K562 (cell line): ENCODE results near the gene NRXN3. TPM values are rescaled to one million over a fixed set of nuclear protein-coding genes. Genes with fewer than 3 reads are reported as not detected.

Experiments used
- ATAC-seq: fragments of 200-7000 bp; cut with Tn5 transposase; 3 replicates; pipeline ENCODE4 v1.9.1; 2020; ENCODE audit warnings: moderate library complexity
- BruUV-seq: library from RNA; stranded (reverse); fragments of 400-500 nt; replicated peaks from 2 replicates; lab custom pipeline; 2021; lab: Mats Ljungman, UMichigan
- CTCF ChIA-PET: fragments of 300-600 bp; formaldehyde crosslinking; extraction: SDS; loops from one replicate; lab custom pipeline; 2021; ENCODE audit warnings: low intra/inter-chr PET ratio; lab: Yijun Ruan, JAX
- POLR2A ChIA-PET: fragments of 300-600, 350-650 bp; sonication (Branson Sonifier 250); formaldehyde crosslinking; extraction: SDS; loops from one replicate; lab custom pipeline; 2021; ENCODE audit warnings: antibody characterized with exemption, inconsistent platforms; lab: Yijun Ruan, JAX
- DNase-seq, 4 experiments: peaks; one replicate each; pipeline versions ENCODE4 v3.0.0 to v3.0.0-alpha.2; 2011 to 2018; ENCODE audit warnings: low spot score in 3 of 4, mixed read lengths in 3 of 4; ENCODE audit errors: extremely low read depth in 1 of 4
- FAIRE-seq: peaks from 2 replicates; lab custom pipeline; 2011; peaks lifted over from hg19 to GRCh38; lab: Jason Lieb, UNC
- H2AFZ ChIP-seq: 2 replicates; pipeline ENCODE4 v1.6.0; 2011; ENCODE audit warnings: low read depth, low read length, control low read depth, inconsistent platforms
- H3K27ac ChIP-seq: fragments of 200-600 bp; 3 replicates; pipeline ENCODE4 v1.8.0; 2011; ENCODE audit warnings: low read depth, mild to moderate bottlenecking, control low read depth, inconsistent platforms, low read length, moderate library complexity, mixed read lengths; ENCODE audit errors: extremely low read depth
- H3K27me3 ChIP-seq, 2 experiments: fragments of 300-600 bp in 1 of 2; 2 replicates in 1 of 2; 3 replicates in 1 of 2; pipeline versions ENCODE4 v1.6.0 to v1.8.0; 2011; ENCODE audit warnings: inconsistent platforms in 2 of 2, low read length in 2 of 2, mild to moderate bottlenecking in 1 of 2, mixed read lengths in 1 of 2, moderate library complexity in 1 of 2; ENCODE audit not compliant: control insufficient read depth in 2 of 2, insufficient read depth in 2 of 2
- H3K36me3 ChIP-seq: fragments of 300-600 bp; 3 replicates; pipeline ENCODE4 v1.8.0; 2011; ENCODE audit warnings: mild to moderate bottlenecking, low read length, inconsistent platforms; ENCODE audit not compliant: control insufficient read depth, insufficient read depth
- H3K4me1 ChIP-seq, 2 experiments: fragments of 200-600 bp in 1 of 2; replicated peaks in 1 of 2; 2 replicates in 1 of 2; 3 replicates in 1 of 2; pipeline versions ENCODE4 v1.5.1 to v1.8.0; 2011; ENCODE audit warnings: inconsistent platforms in 2 of 2, low read length in 2 of 2, mild to moderate bottlenecking in 1 of 2, mixed read lengths in 1 of 2, moderate library complexity in 1 of 2; ENCODE audit not compliant: control insufficient read depth in 2 of 2, insufficient read depth in 2 of 2
- H3K4me2 ChIP-seq: 2 replicates; pipeline ENCODE4 v1.6.1; 2011; ENCODE audit warnings: low read length, control low read depth, inconsistent platforms, mixed read lengths; ENCODE audit not compliant: insufficient read depth
- H3K4me3 ChIP-seq: fragments of 200-600 bp; sonication (generic), shearing (Covaris generic); 2 replicates; pipeline ENCODE4 v1.5.1; 2016; ENCODE audit warnings: control low read depth, inconsistent platforms
- H3K79me2 ChIP-seq: fragments of 200-600 bp; 3 replicates; pipeline ENCODE4 v1.8.0; 2011; ENCODE audit warnings: low read length, inconsistent platforms; ENCODE audit not compliant: control insufficient read depth, insufficient read depth
- H3K9ac ChIP-seq, 2 experiments: 2 replicates each; pipeline versions ENCODE4 v1.6.0 to v1.6.1; 2011; ENCODE audit warnings: low read depth in 2 of 2, low read length in 2 of 2, control low read depth in 1 of 2, inconsistent platforms in 1 of 2, mild to moderate bottlenecking in 1 of 2, mixed read lengths in 1 of 2; ENCODE audit not compliant: insufficient read depth in 1 of 2
- H3K9me1 ChIP-seq: one replicate; pipeline ENCODE4 v1.6.0; 2011; ENCODE audit warnings: inconsistent platforms, mild to moderate bottlenecking, low read length, moderate library complexity; ENCODE audit not compliant: control insufficient read depth, insufficient read depth
- H3K9me3 ChIP-seq: replicated peaks from 2 replicates; pipeline ENCODE4 v1.5.1; 2011; ENCODE audit warnings: low read depth, low read length, inconsistent platforms; ENCODE audit not compliant: control insufficient read depth, insufficient read depth
- H4K20me1 ChIP-seq: replicated peaks from 2 replicates; pipeline ENCODE4 v1.6.1; 2011; ENCODE audit warnings: low read length, inconsistent platforms, mixed read lengths; ENCODE audit not compliant: control insufficient read depth, insufficient read depth
- BRD9 ChIP-seq: fragments of 450-650 bp; IDR thresholded peaks from 2 replicates; pipeline ENCODE4 v1.6.1; 2018; ENCODE audit warnings: low read depth; ENCODE audit not compliant: partially characterized antibody
- CREB1 ChIP-seq, 2 experiments: sonication (generic) in 1 of 2; formaldehyde crosslinking in 1 of 2; IDR thresholded peaks; 2 replicates each; pipeline versions ENCODE4 v1.6.1 to v1.8.0; 2012 to 2022; ENCODE audit warnings: inconsistent platforms in 1 of 2, mild to moderate bottlenecking in 1 of 2, missing genetic modification reagents in 1 of 2, moderate library complexity in 1 of 2
- FOSL1 ChIP-seq: fragments of 200-800 bp; sonication (Bioruptor generic); conservative IDR thresholded peaks from 2 replicates; pipeline ENCODE4 v1.6.1; 2016; ENCODE audit warnings: missing genetic modification characterization, missing compliant biosample characterization
- GABPB2 ChIP-seq: fragments of 250-450 bp; sonication (Bioruptor Pico); conservative IDR thresholded peaks from 2 replicates; pipeline ENCODE4 v1.5.1; 2021; ENCODE audit warnings: mild to moderate bottlenecking
- GATA2 ChIP-seq: sonication (generic); formaldehyde crosslinking; IDR thresholded peaks from 2 replicates; pipeline ENCODE4 v1.4.0; 2020; ENCODE audit warnings: mild to moderate bottlenecking, missing genetic modification reagents
- GTF2E2 ChIP-seq: fragments of 200-800 bp; sonication (Bioruptor generic); IDR thresholded peaks from 2 replicates; pipeline ENCODE4 v1.6.1; 2016; ENCODE audit warnings: missing genetic modification characterization, missing compliant biosample characterization
- IFI16 ChIP-seq: fragments of 250-450 bp; sonication (Bioruptor Pico); IDR thresholded peaks from 2 replicates; pipeline ENCODE4 v2.1.2; 2022; ENCODE audit warnings: mild to moderate bottlenecking, inconsistent platforms
- KLF1 ChIP-seq: fragments of 450-650 bp; IDR thresholded peaks from 2 replicates; pipeline ENCODE4 v1.6.1; 2016; ENCODE audit warnings: missing genetic modification characterization, missing compliant biosample characterization
- TGIF2 ChIP-seq: sonication (generic); formaldehyde crosslinking; IDR thresholded peaks from 2 replicates; pipeline ENCODE4 v1.8.1; 2022; ENCODE audit warnings: mild to moderate bottlenecking, missing genetic modification reagents, moderate library complexity
- ZNF197 ChIP-seq: fragments of 200-800 bp; sonication (Bioruptor generic); IDR thresholded peaks from 2 replicates; pipeline ENCODE4 v1.6.1; 2016; ENCODE audit warnings: low read depth, missing genetic modification characterization, missing compliant biosample characterization
- ZNF785 ChIP-seq: fragments of 250-450 bp; sonication (Bioruptor Pico); IDR thresholded peaks from 2 replicates; pipeline ENCODE4 v1.4.0; 2020; ENCODE audit warnings: mild to moderate bottlenecking
- WGBS: fragments of 100-300 bp; shearing (Covaris generic); methylation state at CpG from one replicate; pipeline ENCODE4 v1.1.6; 2016; ENCODE audit warnings: low coverage, mixed read lengths; ENCODE audit not compliant: insufficient coverage; ENCODE audit errors: missing lambda C conversion rate; 5-methylcytosine and 5-hydroxymethylcytosine counted together
- in situ Hi-C: fragments of 300-500 bp; cut with MboI; formaldehyde crosslinking; loops from 4 replicates; pipeline ENCODE4 v1.15.0; 2018; ENCODE audit warnings: inconsistent platforms, mixed read lengths
- intact Hi-C: fragments of 100-400 bp; cut with micrococcal nuclease; formaldehyde crosslinking; loops from 2 replicates; pipeline ENCODE4 v1.14.2; 2022
- polyA plus RNA-seq, 8 experiments: library from polyadenylated mRNA; depleted of rRNA in 4 of 8; stranded (reverse) in 5 of 8; unstranded in 3 of 8; fragments of >200 nt; fragmentation: Nextera tagmentation in 2 of 8; fragmentation: Illumina TruSeq in 1 of 8; extraction: Ambion mirVana in 2 of 8; extraction: Trizol in 1 of 8; gene quantifications; 2 replicates each; pipeline versions ENCODE4 v1.2.1 to v1.2.3, GENCODE V29; 2011 to 2014; ENCODE audit warnings: inconsistent platforms in 1 of 8, missing spikeins in 1 of 8
- total RNA-seq, 7 experiments: library from RNA; depleted of rRNA in 6 of 7; stranded (reverse); fragments of >200 nt in 6 of 7; fragmentation: Illumina TruSeq in 2 of 7; extraction: Trizol in 2 of 7; gene quantifications; 2 replicates each; pipeline versions ENCODE4 v1.2.1 to v1.2.3, GENCODE V29; 2011 to 2021; ENCODE audit warnings: low replicate concordance in 1 of 7
- TF ChIP-seq, protein P1 (sequence below): fragments of 450-650 bp; IDR thresholded peaks from 2 replicates; pipeline ENCODE4 v1.6.1; 2016; ENCODE audit warnings: low read depth
- TF ChIP-seq, protein P2 (sequence below): IDR thresholded peaks from 2 replicates; pipeline ENCODE4 v1.6.1; 2014; ENCODE audit warnings: antibody characterized with exemption
- TF ChIP-seq, protein P3 (sequence below): fragments of 450-650 bp; IDR thresholded peaks from 2 replicates; pipeline ENCODE4 v1.6.1; 2016; ENCODE audit warnings: low read depth, mild to moderate bottlenecking, moderate library complexity

NRXN3 gene
- total and polyA plus RNA-seq, 9 of the 15 experiments (the other 6 are each of a cell fraction or from before 2014, with no cell fraction given) = 0.09 TPM; not detected in 8

DNA sequence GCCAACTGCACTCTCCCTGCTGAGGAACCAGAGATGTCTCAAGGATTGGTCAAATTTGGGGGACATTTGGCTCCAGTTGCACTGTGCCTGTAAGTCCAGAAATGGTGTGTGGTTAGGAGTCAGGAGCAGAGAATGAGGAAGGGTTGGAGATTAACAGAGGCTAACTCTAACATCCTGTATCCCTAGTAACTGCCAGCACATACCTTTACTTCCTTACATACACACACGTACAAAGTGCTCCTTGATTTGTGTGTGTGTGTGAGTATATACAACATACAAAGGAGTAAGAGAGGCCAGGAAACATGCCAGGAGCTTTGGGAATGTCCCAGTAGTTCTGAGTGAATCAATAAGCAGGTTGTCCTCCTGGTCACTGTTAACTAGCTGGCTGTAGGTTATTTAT, 39.8 kb upstream of the NRXN3 start:
- intact Hi-C loops = no loop called here
- Histone ChIP-seq H3K79me2 (no peaks in the 10 kb centered on the region), H3K27me3 (peaks cover 0 to 4% of the 10 kb centered on the region in 2 experiments; a peak in 2 of 5 replicates), H4K20me1 (no peaks in the 10 kb centered on the region), H3K9ac (no peak overlapping the region), H3K36me3 (no peaks in the 10 kb centered on the region), H3K4me1 (no peaks in the 10 kb centered on the region), H3K27ac (no peak overlapping the region), H3K4me3 (no peak overlapping the region), H3K9me1 (no peaks in the 10 kb centered on the region), H2AFZ (no peak overlapping the region), H3K4me2 (no peak overlapping the region), H3K9me3 (no peaks in the 10 kb centered on the region)
- WGBS = 0% methylated on average over 1 of the region's 1 CpG
- ATAC-seq (no peak), FAIRE-seq (no peak), DNase-seq (no peak)
- ChIA-PET POLR2A (no interaction called here), CTCF (no interaction called here)
- no TSS peak for BruUV-seq
- in situ Hi-C loops = no loop called here
- no peak for TF ChIP-seq GTF2E2 (tag)
- TF ChIP-seq, protein P1, sequence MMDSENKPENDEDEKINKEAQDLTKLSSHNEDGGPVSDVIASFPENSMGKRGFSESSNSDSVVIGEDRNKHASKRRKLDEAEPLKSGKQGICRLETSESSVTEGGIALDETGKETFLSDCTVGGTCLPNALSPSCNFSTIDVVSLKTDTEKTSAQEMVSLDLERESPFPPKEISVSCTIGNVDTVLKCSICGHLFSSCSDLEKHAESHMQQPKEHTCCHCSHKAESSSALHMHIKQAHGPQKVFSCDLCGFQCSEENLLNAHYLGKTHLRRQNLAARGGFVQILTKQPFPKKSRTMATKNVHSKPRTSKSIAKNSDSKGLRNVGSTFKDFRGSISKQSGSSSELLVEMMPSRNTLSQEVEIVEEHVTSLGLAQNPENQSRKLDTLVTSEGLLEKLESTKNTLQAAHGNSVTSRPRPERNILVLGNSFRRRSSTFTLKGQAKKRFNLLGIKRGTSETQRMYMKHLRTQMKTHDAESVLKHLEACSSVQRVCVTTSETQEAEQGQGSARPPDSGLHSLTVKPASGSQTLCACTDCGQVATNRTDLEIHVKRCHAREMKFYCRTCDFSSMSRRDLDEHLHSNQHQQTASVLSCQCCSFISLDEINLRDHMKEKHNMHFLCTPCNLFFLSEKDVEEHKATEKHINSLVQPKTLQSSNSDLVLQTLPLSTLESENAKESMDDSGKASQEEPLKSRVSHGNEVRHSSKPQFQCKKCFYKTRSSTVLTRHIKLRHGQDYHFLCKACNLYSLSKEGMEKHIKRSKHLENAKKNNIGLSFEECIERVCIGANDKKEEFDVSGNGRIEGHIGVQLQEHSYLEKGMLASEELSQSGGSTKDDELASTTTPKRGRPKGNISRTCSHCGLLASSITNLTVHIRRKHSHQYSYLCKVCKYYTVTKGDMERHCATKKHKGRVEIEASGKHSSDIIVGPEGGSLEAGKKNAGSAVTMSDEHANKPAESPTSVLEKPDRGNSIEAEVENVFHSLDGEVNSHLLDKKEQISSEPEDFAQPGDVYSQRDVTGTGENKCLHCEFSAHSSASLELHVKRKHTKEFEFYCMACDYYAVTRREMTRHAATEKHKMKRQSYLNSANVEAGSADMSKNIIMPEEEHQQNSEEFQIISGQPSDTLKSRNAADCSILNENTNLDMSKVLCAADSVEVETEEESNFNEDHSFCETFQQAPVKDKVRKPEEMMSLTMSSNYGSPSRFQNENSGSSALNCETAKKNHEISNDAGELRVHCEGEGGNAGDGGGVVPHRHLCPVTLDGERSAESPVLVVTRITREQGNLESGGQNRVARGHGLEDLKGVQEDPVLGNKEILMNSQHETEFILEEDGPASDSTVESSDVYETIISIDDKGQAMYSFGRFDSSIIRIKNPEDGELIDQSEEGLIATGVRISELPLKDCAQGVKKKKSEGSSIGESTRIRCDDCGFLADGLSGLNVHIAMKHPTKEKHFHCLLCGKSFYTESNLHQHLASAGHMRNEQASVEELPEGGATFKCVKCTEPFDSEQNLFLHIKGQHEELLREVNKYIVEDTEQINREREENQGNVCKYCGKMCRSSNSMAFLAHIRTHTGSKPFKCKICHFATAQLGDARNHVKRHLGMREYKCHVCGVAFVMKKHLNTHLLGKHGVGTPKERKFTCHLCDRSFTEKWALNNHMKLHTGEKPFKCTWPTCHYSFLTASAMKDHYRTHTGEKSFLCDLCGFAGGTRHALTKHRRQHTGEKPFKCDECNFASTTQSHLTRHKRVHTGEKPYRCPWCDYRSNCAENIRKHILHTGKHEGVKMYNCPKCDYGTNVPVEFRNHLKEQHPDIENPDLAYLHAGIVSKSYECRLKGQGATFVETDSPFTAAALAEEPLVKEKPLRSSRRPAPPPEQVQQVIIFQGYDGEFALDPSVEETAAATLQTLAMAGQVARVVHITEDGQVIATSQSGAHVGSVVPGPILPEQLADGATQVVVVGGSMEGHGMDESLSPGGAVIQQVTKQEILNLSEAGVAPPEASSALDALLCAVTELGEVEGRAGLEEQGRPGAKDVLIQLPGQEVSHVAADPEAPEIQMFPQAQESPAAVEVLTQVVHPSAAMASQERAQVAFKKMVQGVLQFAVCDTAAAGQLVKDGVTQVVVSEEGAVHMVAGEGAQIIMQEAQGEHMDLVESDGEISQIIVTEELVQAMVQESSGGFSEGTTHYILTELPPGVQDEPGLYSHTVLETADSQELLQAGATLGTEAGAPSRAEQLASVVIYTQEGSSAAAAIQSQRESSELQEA = no peak
- TF ChIP-seq GABPB2 (CRISPR knock-in tag) = no peak
- TF ChIP-seq FOSL1 = no peak
- no peak for TF ChIP-seq GATA2 (CRISPR knock-in tag)
- TF ChIP-seq, protein P2, sequence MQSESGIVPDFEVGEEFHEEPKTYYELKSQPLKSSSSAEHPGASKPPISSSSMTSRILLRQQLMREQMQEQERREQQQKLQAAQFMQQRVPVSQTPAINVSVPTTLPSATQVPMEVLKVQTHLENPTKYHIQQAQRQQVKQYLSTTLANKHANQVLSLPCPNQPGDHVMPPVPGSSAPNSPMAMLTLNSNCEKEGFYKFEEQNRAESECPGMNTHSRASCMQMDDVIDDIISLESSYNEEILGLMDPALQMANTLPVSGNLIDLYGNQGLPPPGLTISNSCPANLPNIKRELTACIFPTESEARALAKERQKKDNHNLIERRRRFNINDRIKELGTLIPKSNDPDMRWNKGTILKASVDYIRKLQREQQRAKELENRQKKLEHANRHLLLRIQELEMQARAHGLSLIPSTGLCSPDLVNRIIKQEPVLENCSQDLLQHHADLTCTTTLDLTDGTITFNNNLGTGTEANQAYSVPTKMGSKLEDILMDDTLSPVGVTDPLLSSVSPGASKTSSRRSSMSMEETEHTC = no peak
- TF ChIP-seq ZNF197 (CRISPR knock-in tag) = no peak
- no peak for TF ChIP-seq KLF1 (tag)
- TF ChIP-seq, protein P3, sequence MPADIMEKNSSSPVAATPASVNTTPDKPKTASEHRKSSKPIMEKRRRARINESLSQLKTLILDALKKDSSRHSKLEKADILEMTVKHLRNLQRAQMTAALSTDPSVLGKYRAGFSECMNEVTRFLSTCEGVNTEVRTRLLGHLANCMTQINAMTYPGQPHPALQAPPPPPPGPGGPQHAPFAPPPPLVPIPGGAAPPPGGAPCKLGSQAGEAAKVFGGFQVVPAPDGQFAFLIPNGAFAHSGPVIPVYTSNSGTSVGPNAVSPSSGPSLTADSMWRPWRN = no peak
- no peak for TF ChIP-seq TGIF2 (CRISPR knock-in tag)
- TF ChIP-seq CREB1 (IDR thresholded peaks at IDR 0.05) = no peak
- no peak for TF ChIP-seq CREB1 (CRISPR knock-in tag; IDR thresholded peaks at IDR 0.05)
- no peak for TF ChIP-seq BRD9
- TF ChIP-seq ZNF785 = no peak
- TF ChIP-seq IFI16 (CRISPR knock-in tag) = no peak
